ENCODE data around the gene SHANK3.

GRCh38 chr22:50697667-50698506 lies 25.3 kb downstream of the SHANK3 start:
- TF ChIP-seq CTCF (conservative IDR thresholded peaks at IDR 0.05; ENCODE audit: low read depth, low read length) (no peak), USF2 (IDR thresholded peaks at IDR 0.05; ENCODE audit: low read depth, low read length) (peak; percentile 54; the same call in 1 of the 2 replicates), MAZ (IDR thresholded peaks at IDR 0.05; ENCODE audit: borderline replicate concordance, low read depth, low read length) (no peak), POLR2A (IDR thresholded peaks at IDR 0.05; ENCODE audit: low read depth, low read length) (no peak)

All from IMR-90 (cell line).